ENCODE measurements around the gene HAUS3.

Gene HAUS3

GRCh38 chr4:2252530-2253091, 10.7 kb upstream of the HAUS3 start:
- Histone ChIP-seq H3K36me3 (ENCODE audit: control insufficient read depth, insufficient read depth, low read length) (peaks cover 6% of the 10 kb centered on the region), H3K4me1 (ENCODE audit: control insufficient read depth, insufficient read depth, low read length) (no peaks in the 10 kb centered on the region), H3K9me3 (ENCODE audit: control insufficient read depth, insufficient read depth, low read length) (no peaks in the 10 kb centered on the region), H3K9ac (ENCODE audit: low read depth, low read length) (no peak overlapping the region), H3K27me3 (ENCODE audit: control insufficient read depth, insufficient read depth, low read length) (no peaks in the 10 kb centered on the region), H3K4me3 (ENCODE audit: low read depth, low read length) (no peak overlapping the region)

DNA sequence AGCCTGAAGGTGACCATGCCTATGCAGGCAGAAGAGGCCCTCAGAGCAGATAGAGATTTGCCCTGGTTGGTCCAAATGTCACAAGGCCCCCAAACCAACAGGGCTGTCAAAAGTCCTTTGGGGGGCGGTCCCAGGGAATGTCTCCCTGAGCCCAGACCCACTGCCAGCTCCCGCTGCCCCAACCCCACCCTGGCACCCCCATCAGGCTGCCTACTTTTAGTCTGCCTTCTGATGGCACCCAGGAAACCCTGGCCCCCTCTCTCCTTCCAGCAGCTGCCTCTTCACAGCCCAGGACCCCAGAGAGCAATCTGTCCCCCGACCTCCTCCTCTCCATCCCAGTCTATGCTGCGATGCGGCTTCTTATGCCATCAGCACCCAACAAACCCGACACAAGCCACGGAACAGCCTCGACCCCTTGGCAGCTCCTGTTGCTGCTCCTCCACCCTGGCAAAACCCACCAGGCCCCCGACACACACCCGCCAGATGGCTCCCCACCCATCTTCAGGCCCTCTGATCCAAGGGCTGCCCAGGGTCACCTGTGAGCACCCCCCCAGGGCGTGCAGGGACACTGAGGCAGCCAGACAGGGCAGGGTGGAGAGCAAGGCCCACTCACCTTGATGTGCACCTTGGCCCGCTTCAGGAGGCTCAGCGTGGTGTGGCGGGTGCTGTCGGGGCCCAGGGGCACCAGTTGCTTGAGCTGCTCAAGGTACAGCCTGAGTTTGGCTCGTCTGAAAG, 10.0 kb upstream of the HAUS3 start:
- Histone ChIP-seq H3K4me3 (ENCODE audit: low read depth, low read length) (no peak overlapping the region), H3K27me3 (ENCODE audit: control insufficient read depth, insufficient read depth, low read length) (no peaks in the 10 kb centered on the region), H3K9me3 (ENCODE audit: control insufficient read depth, insufficient read depth, low read length) (no peaks in the 10 kb centered on the region), H3K9ac (ENCODE audit: low read depth, low read length) (no peak overlapping the region), H3K4me1 (ENCODE audit: control insufficient read depth, insufficient read depth, low read length) (no peaks in the 10 kb centered on the region), H3K36me3 (ENCODE audit: control insufficient read depth, insufficient read depth, low read length) (peaks cover 6% of the 10 kb centered on the region)

GRCh38 chr4:2251073-2251794, 9.3 kb upstream of the HAUS3 start:
- no peaks in the 10 kb centered on the region for H3K27me3 ChIP-seq (ENCODE audit: control insufficient read depth, insufficient read depth, low read length)
- H3K9me3 ChIP-seq (ENCODE audit: control insufficient read depth, insufficient read depth, low read length), result no peaks in the 10 kb centered on the region
- peaks cover 6% of the 10 kb centered on the region for H3K36me3 ChIP-seq (ENCODE audit: control insufficient read depth, insufficient read depth, low read length)
- no peaks in the 10 kb centered on the region for H3K4me1 ChIP-seq (ENCODE audit: control insufficient read depth, insufficient read depth, low read length)
- no peak overlapping the region for H3K4me3 ChIP-seq (ENCODE audit: low read depth, low read length)
- H3K9ac ChIP-seq (ENCODE audit: low read depth, low read length), result no peak overlapping the region

DNA sequence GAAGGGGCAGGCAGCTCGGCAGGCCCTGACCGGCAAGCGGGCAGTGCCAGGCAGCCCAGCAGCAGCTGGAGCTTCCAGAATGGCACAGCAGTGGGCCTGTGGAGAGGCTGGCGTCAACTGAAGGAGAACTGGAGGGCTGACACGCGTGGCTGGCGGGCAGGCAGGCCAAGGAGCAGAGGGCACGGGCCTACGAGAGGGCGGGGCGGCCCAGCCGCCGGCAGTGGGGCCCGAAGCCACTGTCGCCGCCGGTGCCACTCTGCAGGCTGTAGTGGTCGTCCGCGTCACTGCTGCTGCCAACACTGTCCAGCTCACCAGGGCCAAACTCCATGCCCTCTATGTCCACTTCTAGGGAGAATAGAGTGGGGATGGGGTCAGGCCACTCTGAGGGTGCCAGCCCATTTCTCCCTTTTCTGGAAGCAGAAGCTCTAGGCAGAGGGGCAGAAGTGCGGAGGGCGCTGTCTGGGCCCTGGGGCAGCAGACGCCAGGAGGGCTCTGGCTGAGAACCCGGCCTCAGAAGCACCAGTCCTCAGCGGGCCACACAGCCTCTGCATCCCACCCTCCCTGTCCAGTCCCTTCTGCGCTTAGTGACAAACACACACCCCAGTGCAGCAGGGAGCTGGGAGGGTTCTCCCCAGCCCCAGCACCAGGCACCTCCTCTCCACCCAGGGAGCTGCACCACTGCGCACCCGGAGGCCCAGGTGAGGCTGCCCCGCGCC, 8.6 kb upstream of the HAUS3 start:
- H3K9me3 ChIP-seq (ENCODE audit: control insufficient read depth, insufficient read depth, low read length), result no peaks in the 10 kb centered on the region
- peaks cover 6% of the 10 kb centered on the region for H3K36me3 ChIP-seq (ENCODE audit: control insufficient read depth, insufficient read depth, low read length)
- no peaks in the 10 kb centered on the region for H3K27me3 ChIP-seq (ENCODE audit: control insufficient read depth, insufficient read depth, low read length)
- H3K9ac ChIP-seq (ENCODE audit: low read depth, low read length), result no peak overlapping the region
- H3K4me3 ChIP-seq (ENCODE audit: low read depth, low read length), result no peak overlapping the region
- no peaks in the 10 kb centered on the region for H3K4me1 ChIP-seq (ENCODE audit: control insufficient read depth, insufficient read depth, low read length)

GRCh38 chr4:2249526-2250356, 7.8 kb upstream of the HAUS3 start:
- H3K9ac ChIP-seq (ENCODE audit: low read depth, low read length), result no peak overlapping the region
- H3K4me1 ChIP-seq (ENCODE audit: control insufficient read depth, insufficient read depth, low read length), result no peaks in the 10 kb centered on the region
- H3K36me3 ChIP-seq (ENCODE audit: control insufficient read depth, insufficient read depth, low read length), result peaks cover 6% of the 10 kb centered on the region
- H3K4me3 ChIP-seq (ENCODE audit: low read depth, low read length), result no peak overlapping the region
- H3K9me3 ChIP-seq (ENCODE audit: control insufficient read depth, insufficient read depth, low read length), result no peaks in the 10 kb centered on the region
- H3K27me3 ChIP-seq (ENCODE audit: control insufficient read depth, insufficient read depth, low read length), result no peaks in the 10 kb centered on the region

GRCh38 chr4:2248821-2249261, 6.9 kb upstream of the HAUS3 start:
- Histone ChIP-seq H3K9me3 (ENCODE audit: control insufficient read depth, insufficient read depth, low read length) (no peaks in the 10 kb centered on the region), H3K4me3 (ENCODE audit: low read depth, low read length) (no peak overlapping the region), H3K27me3 (ENCODE audit: control insufficient read depth, insufficient read depth, low read length) (no peaks in the 10 kb centered on the region), H3K36me3 (ENCODE audit: control insufficient read depth, insufficient read depth, low read length) (peaks cover 6% of the 10 kb centered on the region), H3K4me1 (ENCODE audit: control insufficient read depth, insufficient read depth, low read length) (no peaks in the 10 kb centered on the region), H3K9ac (ENCODE audit: low read depth, low read length) (no peak overlapping the region)

- Histone ChIP-seq H3K9me3 (ENCODE audit: control insufficient read depth, insufficient read depth, low read length) (no peaks in the 10 kb centered on the region), H3K27me3 (ENCODE audit: control insufficient read depth, insufficient read depth, low read length) (no peaks in the 10 kb centered on the region), H3K4me1 (ENCODE audit: control insufficient read depth, insufficient read depth, low read length) (no peaks in the 10 kb centered on the region), H3K9ac (ENCODE audit: low read depth, low read length) (no peak overlapping the region), H3K4me3 (ENCODE audit: low read depth, low read length) (no peak overlapping the region), H3K36me3 (ENCODE audit: control insufficient read depth, insufficient read depth, low read length) (peaks cover 6% of the 10 kb centered on the region)
Measured at GRCh38 chr4:2248044-2248780, 6.3 kb upstream of the HAUS3 start.

GRCh38 chr4:2247128-2248043, 5.5 kb upstream of the HAUS3 start:
- Histone ChIP-seq H3K4me1 (ENCODE audit: control insufficient read depth, insufficient read depth, low read length) (no peaks in the 10 kb centered on the region), H3K36me3 (ENCODE audit: control insufficient read depth, insufficient read depth, low read length) (peaks cover 6% of the 10 kb centered on the region), H3K27me3 (ENCODE audit: control insufficient read depth, insufficient read depth, low read length) (no peaks in the 10 kb centered on the region), H3K9ac (ENCODE audit: low read depth, low read length) (no peak overlapping the region), H3K9me3 (ENCODE audit: control insufficient read depth, insufficient read depth, low read length) (no peaks in the 10 kb centered on the region), H3K4me3 (ENCODE audit: low read depth, low read length) (no peak overlapping the region)

GRCh38 chr4:2246384-2247127, 4.6 kb upstream of the HAUS3 start:
- Histone ChIP-seq H3K4me3 (ENCODE audit: low read depth, low read length) (no peak overlapping the region), H3K9me3 (ENCODE audit: control insufficient read depth, insufficient read depth, low read length) (no peaks in the 10 kb centered on the region), H3K9ac (ENCODE audit: low read depth, low read length) (no peak overlapping the region), H3K36me3 (ENCODE audit: control insufficient read depth, insufficient read depth, low read length) (peaks cover 6% of the 10 kb centered on the region), H3K4me1 (ENCODE audit: control insufficient read depth, insufficient read depth, low read length) (no peaks in the 10 kb centered on the region), H3K27me3 (ENCODE audit: control insufficient read depth, insufficient read depth, low read length) (no peaks in the 10 kb centered on the region)

Data from iPS-15b (cell line).